Epithelial cell of esophagus (primary cell): ENCODE measurements around the gene KCNK17.
A peak's percentile ranks its signal among the peaks of the same experiment; 100 is the strongest.

ENCODE experiments used
- DNase-seq: peaks from one replicate; pipeline ENCODE4 v3.0.0; 2010; ENCODE audit warnings: low read depth
- H3K4me3 ChIP-seq: 2 replicates; pipeline ENCODE4 v1.5.1; 2011; ENCODE audit warnings: mild to moderate bottlenecking, low read length, control low read depth
- TF ChIP-seq, protein P1 (sequence below): IDR thresholded peaks from 2 replicates; pipeline ENCODE4 v1.5.1; 2011; ENCODE audit warnings: low read depth, mild to moderate bottlenecking, low read length, control low read depth, inconsistent platforms; ENCODE audit not compliant: insufficient read depth; ENCODE audit errors: missing control alignments

The KCNK17 gene

GRCh38 chr6:39274471-39274870 is 39.7 kb downstream of the KCNK17 start:
- no peak overlapping the region for H3K4me3 ChIP-seq
- no peak for DNase-seq
- TF ChIP-seq, protein P1, sequence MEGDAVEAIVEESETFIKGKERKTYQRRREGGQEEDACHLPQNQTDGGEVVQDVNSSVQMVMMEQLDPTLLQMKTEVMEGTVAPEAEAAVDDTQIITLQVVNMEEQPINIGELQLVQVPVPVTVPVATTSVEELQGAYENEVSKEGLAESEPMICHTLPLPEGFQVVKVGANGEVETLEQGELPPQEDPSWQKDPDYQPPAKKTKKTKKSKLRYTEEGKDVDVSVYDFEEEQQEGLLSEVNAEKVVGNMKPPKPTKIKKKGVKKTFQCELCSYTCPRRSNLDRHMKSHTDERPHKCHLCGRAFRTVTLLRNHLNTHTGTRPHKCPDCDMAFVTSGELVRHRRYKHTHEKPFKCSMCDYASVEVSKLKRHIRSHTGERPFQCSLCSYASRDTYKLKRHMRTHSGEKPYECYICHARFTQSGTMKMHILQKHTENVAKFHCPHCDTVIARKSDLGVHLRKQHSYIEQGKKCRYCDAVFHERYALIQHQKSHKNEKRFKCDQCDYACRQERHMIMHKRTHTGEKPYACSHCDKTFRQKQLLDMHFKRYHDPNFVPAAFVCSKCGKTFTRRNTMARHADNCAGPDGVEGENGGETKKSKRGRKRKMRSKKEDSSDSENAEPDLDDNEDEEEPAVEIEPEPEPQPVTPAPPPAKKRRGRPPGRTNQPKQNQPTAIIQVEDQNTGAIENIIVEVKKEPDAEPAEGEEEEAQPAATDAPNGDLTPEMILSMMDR = no peak

GRCh38 chr6:39273406-39273821 is 40.8 kb downstream of the KCNK17 start:
- no peak for DNase-seq
- no peak overlapping the region for H3K4me3 ChIP-seq
- TF ChIP-seq, protein P1 = no peak

GRCh38 chr6:39269961-39270360 is 44.3 kb downstream of the KCNK17 start:
- no peak for DNase-seq
- TF ChIP-seq, protein P1 = no peak
- H3K4me3 ChIP-seq = no peak overlapping the region

GRCh38 chr6:39268721-39269120 is 45.5 kb downstream of the KCNK17 start:
- no peak for DNase-seq
- TF ChIP-seq, protein P1 = no peak
- no peak overlapping the region for H3K4me3 ChIP-seq

DNA sequence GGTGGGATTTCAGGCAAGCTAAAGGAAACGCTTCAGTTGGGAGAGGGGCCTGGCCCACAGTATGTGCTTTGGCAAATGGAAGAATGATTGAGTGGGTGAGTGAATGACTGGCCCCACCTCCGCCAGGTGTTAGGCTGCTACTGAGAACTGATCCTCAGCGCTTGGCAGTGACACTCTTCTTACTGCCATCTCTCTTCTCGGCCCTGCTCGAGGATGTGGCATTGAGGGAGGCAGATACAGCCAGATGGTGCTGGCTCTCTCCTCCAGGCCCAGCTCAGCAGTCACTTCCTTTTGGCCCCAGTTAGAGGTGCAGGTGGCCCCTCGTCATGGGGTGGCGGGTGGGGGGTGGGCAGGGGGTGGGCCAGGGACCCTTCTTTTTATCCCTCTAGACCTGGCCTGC is 46.0 kb downstream of the KCNK17 start:
- no peak overlapping the region for H3K4me3 ChIP-seq
- TF ChIP-seq, protein P1 = no peak
- DNase-seq = no peak

- DNase-seq = no peak
- TF ChIP-seq, protein P1 = no peak
- H3K4me3 ChIP-seq = no peak overlapping the region
Measured at GRCh38 chr6:39266782-39267355, 47.4 kb downstream of the KCNK17 start.

DNA sequence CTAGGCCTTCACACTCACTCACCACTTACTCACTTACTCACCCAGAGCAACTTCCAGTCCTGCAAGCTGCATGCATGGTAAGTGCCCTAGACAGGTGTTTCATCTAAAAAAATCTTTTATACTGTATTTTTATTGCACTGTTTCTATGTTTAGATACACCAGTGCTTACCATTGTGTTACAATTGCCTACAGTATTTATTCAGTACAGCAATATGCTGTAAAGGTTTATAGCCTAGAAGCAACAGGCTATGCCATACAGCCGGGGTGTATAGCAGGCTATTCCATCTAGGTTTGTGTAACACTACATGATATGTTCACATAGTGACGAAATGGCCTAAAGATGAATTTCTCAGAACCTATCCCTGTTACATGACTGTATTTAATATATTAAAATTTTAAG is 47.8 kb downstream of the KCNK17 start:
- no peak overlapping the region for H3K4me3 ChIP-seq
- TF ChIP-seq, protein P1 = no peak
- DNase-seq = peak; percentile 14
